GM19452 (cell line): Measurements from ENCODE around the gene RBMS3.
"Not testable (repeated sequence)": the region's sequence is repeated elsewhere in the genome, so short reads cannot be mapped to it uniquely, and the experiment has no call there.

ENCODE experiments used
- ATAC-seq: cut with Tn5 transposase; IDR thresholded peaks from one replicate; pipeline ENCODE4 v1.9.1; 2021; ENCODE audit not compliant: unreplicated experiment

RBMS3 gene

DNA sequence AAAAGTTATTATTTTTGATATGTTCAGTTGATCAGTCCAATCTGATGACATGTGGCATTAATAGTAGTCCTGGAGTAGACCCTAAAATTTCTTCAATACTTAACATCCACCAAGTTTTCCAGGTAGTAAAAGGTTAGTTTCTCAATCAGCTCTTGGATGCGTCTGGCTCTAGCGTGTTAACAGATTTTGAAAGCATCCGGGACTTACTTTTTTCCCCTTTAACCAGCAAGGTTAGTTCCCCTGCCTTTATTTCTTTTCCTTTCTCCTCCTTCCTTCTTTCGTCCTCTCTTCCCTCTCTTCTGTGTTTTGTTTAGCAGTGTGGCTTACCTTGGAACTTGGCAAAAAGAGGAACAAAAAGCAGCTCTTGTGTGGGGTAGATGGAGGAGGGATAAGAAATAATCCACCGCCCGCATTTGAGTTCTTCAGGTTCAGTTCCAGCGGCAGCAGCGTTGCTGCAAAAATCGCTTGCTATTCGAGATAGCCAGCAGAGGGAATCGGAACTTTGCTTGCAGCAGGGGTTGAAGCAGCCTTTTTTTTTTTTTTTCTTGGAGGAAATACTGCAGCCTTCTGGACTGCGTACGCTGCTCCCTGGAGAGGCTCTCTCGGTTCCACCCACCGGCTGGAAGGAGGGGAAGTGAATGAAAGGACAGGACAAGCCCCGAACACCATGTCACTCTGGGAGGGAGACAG lies at the start of gene RBMS3:
Gene RBMS3 (plus strand): TSS at position 668 of the 690 bp plus-strand sequence.
- peak; percentile 29 for ATAC-seq

DNA sequence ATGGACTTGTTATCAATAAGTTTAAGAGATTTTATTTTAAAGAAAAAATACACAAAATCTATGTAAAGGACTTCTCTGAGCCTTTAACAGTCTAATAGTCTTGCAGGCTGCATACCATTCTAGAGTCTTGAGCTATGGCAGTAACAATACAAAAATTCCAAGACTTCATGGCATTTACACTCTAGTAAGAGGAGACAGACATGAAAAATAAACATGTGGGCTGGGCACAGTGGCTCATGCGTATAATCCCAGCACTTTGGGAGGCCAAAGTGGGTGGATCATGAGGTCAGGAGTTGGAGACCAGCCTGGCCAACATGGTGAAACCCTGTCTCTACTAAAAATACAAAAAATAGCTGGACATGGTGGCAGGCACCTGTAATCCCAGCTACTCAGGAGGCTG lies 47.7 kb upstream of the RBMS3 start:
- ATAC-seq: not testable (repeated sequence)

DNA sequence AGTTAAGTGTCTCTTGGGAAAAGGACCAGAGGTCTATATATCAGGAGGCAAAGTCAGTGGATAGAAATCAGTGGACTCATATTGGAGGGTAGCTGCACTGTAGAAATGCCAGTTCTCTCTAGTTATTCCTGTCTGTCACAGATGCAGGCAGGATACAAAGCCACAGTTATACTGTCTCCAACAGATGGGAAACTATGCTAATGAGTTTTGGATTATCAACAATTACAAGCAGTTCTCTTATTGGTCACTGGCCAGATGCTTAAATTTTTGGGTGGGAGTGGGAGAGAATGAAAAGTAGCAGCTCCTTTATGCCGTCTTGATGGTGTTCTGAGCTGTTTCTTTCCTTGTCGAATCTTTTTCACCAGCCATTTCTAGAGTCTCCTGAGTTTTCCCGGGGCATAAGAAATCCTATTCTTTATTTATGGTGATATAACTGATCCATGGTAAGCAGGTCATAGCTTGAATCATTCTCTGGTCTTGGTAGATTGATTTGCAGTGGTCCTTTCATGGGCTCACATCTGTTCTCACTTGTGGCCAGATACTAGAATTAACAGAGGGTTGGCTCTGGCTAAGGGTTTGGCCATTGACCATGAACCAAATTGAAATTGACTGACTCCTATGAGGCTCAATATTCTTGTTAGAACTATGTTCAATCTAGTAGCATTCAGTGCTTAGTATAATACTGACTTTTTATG lies 44.6 kb upstream of the RBMS3 start:
- ATAC-seq: no peak

DNA sequence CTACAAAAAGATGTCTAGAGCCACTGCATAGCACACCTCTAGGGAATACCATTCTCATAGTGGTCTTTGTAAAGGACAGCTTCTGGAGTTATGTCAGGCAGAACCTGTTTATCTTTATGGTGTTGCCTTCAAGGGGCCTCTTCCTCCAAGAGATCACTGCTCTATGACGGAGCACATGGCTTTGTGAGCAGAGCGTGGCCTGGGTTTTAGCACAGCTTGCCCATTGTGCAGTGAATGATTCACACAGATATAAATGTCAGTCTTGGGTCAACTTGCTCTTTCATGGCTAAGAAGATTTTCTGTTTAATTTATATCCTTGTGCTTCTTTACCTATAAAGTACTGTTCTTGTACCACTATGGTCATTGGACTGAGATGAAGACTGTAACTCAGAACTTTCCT lies 41.5 kb upstream of the RBMS3 start:
- no peak for ATAC-seq

DNA sequence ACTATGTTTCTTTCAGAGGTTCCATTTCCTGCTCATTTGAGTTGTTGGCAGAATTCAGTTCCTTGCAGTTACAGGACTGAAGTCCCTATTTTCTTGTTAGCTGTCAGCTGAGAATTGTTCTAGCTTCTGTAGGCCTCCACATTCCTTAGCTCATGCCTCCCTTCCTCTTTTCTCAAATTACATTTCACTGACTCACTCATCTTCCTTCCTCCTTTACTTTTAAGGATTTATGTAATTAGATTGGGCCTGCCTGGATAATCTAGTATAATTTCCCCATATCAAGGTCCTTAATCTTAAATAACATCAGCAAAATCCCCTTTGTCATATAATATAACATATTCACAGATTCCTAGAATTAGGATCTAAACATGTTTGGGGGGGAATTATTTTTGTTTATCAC lies 40.6 kb upstream of the RBMS3 start:
- ATAC-seq: no peak

DNA sequence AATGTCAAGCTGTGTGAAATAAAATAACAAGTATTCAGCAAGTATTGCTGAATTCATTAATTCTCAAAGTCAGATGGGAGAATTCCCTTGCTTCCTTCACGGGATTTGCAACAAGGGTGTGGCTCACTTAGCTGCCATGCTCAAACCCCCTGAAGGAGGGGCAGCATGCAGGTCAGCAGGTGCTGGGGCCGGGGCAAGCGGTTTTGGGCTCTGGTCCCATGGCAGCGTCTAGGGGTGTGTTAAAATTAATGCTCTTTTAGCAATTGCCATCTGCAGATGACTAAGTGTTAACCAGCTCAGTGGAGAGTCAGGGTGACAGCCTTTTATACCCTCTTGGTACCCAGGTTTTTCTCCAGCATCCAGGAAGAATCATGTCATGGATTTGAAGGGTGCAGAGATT lies 40.0 kb upstream of the RBMS3 start:
- ATAC-seq: no peak

DNA sequence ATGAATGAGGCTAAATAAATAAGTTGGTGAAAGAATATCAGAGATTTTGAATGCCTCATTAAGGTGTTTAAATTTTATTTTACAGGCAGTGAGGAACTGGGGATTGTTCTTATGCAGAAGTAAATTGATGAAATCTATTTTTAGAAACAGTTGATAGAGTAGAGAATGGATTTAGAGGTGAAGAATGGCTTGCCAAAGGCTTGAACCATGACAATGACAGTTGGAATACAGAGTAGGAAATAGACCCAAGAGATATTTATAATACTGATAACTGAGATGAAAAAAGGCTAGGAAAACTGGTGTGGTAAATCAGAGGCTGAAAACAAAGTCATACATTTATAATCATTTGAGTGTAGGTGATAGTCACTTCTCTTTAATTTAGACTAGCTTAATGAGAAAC lies 39.0 kb upstream of the RBMS3 start:
- no peak for ATAC-seq

DNA sequence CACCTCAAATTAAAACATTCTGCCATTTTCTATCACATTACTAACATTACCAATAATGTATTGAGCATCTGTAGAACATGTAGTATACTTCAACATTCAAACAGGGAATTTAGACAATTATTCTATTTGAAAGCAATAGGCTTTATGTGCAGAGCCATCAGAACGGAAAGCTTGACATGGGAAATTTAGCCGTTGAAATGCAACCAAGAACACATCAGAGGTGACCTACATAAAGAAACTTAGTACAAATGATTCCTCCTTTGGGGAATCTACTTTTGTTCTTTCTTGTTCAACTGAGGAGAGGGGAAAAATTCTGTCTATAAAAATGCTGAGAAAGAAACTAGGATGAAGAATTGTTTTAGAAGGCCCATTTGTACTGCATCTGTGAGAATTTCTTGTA lies 38.6 kb upstream of the RBMS3 start:
- no peak for ATAC-seq

DNA sequence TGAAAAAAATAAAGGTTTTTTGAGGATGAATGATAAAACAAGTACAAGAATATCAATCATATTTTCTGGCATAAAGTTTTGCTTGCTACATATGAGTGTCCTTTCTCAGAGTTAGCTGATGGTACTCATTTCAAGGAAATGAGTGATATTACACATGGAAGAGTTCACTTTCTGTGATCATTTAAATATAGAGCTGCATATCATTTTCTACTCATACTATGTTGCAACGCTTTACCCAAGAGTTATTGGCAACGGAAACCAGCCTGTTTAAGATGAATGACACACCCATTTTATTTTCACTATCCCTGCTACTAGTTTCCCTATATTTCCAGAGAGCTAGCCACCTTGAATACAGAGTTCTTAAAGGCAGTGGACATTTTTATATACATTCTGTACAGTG lies 35.4 kb upstream of the RBMS3 start:
- no peak for ATAC-seq

DNA sequence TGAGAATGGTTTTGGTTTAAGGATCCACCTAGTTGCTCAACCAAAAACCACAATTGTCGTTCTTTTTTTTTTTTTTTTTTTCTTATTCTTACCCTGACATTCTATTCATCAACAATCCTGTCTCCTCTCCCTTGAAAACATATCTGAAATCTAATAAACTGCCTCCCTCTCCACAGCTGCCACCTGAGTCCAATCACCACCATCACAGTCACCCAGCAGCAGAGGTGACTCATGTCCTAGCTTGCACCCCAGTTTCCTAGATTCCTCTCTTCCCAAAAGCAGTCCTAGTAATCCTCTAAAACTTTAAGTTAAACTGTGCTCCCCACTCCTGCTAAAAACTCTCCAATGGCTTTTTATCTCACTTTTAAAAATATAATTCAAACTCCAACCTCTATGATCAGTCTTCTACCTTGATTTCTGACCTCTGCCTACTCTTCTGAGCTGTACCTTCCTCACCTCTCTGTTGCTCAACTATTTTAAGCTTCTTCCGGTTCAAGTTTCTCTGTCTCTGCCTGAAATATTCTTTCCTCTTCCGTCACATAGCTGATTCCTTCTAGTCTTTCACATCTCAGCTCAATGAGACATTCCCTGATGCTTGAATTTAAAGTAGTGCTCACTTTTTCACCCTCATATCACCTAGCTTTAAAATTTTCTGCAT lies 33.7 kb upstream of the RBMS3 start:
- no peak for ATAC-seq

DNA sequence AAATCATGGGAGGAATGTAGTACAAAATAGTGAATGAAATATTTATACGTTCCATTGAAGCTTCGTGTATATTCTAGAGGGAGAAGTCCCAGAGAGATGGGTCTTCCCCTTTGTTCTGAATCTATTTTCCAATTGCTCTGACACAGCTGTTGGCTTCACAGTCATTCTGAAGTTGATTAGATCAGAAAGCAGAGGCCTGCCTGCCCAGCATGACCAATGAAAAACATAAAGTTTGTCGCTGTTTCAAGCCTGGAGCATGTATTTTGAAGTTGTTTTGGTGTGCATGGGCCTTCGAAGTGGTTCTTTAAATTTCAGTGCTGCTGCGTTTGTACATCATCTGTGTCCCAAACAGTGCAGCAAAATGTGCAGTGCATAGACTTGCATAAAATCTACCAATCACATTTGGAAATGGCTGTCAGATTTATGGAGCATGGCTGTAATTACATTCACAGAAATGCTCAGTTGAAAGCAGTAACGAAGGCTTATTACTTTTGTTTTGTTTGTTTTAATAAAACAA lies 31.0 kb upstream of the RBMS3 start:
- no peak for ATAC-seq

DNA sequence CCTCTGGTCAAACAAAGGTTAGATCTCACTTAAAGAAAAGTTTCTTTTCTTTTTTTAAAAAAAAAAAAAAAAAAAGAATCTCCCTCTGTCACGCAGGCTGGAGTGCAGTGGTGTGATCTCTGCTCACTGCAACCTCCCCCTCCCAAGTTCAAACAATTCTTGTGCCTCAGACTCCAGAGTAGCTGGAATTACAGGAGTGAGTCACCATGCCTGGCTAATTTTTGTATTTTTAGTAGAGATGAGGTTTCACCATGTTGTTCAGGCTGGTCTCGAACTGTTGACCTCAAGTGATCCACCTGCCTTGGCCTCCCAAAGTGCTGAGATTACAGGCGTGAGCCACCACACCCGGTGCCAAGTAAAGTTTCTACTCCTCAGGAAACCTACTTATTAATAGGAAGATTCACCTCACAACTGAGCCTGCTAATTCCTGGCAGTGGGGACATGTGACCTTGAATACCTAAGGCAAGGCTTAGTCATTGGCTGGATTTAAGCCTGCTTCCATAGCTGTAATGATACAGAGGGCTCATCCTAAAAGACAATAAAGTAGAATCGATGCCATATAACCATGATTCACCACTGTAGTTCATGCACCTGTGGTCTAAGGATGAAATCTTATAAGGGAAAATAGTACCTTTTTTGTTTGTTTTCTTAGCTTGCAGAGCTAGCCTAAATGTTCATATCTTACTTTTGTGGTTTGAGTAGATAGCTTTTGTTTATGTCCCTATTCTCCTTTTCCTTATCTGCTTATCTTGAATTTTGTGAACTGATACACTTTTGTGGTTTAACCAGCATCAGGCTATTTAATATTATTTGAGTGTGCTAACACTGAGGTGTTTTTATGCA lies 24.8 kb upstream of the RBMS3 start:
- no peak for ATAC-seq

DNA sequence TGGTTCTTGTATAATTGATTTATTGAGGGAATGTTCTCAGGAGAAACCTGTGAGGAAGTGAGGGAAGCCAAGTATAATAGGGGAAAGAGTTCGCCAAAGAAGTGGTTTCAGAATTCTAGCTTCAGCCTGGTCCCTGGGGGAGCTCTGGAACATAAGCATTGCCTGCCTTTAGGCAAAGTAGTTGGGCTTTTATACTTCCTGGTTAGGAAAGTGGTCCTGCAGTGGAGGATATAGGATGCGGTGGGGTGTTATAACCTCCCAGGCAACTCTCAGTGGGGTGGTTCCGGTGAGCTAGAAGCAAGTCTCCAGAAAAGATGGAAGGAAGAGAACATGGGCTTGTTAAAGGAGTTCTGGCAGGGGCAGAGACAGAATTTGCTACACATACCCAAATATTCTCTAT lies 22.7 kb upstream of the RBMS3 start:
- no peak for ATAC-seq

DNA sequence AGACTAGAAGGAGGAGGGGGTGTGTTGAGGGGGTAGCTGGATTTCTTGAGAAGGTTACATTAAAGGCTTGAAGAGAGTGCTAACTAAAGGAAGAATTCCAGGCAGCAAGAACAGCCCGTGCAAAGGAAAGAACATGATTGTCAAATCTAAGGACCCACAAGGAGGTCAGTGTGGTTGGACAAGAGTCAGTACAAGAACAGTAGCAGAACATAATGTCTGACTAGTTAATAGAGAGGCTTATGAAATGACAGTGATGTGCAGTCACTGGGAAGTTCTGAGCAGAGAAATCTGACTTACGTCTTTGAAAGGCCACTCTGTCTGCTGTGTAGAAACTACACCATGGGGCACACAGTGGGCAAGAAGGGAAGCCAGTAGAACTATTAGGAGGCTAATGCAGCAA lies 19.8 kb upstream of the RBMS3 start:
- ATAC-seq: no peak

DNA sequence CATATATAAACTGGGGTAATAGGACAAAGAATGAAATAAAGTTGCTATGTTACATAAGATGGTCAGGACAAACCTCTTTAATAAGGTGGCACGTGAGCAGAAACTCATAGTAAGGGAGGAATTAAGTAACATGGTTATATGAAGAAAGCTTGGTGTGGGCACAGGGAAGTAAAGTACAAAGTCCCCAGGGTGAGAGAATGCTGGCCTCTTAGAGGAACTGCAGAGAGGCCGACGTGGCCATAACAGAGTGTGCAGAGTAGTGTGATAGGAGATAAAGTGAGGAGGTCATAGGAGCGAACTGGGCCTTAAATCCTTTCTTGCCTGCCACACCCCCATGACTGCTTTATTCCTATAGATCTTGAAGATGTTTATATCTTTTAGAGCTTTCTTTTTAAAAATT lies 17.4 kb upstream of the RBMS3 start:
- no peak for ATAC-seq

DNA sequence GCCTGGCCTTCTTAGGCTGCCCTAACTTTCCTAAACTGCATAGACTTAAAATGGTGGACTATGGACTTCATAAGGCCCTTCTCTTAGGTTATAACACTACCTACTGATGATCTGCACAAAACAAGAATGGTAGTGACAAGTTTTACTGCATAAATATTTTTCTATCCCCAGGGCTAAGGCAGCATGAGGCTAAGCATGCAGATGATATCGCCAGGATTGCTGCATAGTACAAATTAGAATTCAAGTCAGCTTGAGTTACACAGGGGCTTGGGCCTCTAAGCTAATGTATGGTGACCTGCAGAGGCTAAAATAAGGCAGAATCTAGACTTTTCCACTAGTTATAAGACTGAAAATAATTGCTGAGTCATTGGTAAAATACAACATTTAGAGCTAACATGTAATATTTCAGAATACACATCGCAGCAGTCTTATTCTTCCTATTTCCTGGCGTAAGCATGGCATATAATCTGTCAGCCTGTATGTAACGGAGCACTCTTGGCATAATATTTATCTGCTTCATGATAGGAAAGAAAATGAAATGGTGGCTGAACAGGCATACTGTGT lies 15.3 kb upstream of the RBMS3 start:
- no peak for ATAC-seq

DNA sequence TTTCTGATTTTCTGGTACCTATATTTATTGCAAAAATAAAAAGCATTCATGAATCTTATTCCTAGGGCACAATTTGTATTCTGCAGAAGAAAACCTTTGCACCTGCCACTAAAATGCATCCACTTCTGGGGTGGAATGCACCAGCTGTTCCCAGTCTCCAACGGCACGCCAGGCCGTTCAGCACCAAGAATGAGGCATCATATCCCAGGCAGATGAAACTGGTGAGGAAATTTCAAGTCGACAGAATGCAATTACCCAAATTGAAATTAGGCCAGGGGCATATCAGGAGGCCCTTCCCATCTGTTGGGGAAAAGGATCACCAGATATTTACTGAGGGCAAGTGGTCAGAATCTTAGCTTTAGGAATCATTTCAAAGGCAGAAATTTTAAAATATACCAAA lies 13.6 kb upstream of the RBMS3 start:
- ATAC-seq: no peak

DNA sequence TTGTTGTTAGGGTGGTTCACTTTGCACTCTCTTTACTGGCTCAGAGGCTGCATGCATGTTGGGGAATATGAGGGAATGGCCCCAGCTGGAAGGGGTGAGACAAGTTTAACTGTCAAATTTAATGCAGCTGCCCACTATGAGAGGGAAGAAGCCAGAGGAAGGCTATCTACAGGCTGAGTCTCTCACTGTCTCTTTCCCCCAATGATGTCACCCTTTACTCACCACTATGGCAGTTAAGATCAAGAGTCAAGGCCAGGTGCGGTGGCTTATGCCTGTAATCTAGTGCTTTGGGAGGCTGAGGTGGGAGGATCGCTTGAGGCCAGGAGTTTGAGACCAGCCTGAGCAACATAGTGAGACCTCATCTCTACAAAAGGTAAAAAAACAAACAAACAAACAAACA lies 12.2 kb upstream of the RBMS3 start:
- no peak for ATAC-seq

DNA sequence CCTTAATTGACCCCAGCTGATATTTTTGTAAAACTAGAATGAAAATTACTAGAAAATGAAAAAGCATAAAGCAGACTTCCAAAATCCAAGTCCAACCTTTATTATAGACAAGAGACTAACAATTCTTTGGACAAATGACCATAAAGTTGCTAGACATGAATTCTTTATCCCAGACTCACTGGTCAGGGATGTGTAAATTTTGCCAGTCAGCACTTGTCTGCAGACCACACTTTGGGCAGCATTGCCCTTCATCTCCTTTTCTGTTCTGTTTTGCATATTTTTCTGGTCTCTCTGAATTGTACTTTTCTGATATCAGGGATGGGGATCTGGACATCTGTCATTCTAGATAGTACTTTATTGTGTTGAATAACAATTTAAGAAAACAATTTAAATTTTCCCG lies 10.1 kb upstream of the RBMS3 start:
- ATAC-seq: no peak

DNA sequence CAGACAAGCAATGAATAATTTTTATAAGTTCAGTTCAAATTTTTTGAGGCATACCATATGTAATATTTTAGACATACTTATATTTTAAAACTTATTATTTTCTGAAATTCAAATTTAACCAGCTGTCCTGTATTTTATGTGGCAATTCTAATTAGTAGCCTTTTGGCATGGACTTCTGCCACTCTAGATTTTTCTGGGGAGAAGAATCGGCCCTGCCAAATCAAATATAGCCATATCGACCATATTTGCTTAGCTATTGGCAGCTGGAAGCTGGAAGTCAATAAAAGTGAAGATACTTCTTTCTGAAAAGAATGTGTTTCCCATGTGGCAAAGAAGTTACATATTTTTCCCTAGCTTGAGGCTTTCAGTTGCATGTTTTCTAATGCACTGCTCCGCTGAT lies 9.4 kb upstream of the RBMS3 start:
- ATAC-seq: no peak

DNA sequence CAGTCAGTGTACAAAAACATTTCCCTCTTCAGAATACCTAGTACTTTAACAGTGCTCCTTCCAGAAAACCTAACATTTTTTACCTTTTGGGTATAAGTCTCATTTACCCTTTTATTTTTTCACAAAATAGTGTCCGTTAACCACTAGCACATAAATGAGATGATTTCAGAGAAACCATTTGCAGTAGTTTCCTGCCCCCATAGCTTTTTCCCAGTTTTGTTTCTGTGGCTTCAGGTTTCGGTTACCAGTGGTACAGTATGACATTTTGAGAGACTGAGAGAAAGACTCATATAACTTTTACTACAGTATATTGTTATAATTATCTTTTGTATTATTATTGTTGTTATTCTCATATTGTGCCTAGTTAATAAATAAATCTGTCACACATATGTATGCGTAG lies 6.2 kb upstream of the RBMS3 start:
- no peak for ATAC-seq
